ENCODE results near the gene FAM118B.

The FAM118B gene

DNA sequence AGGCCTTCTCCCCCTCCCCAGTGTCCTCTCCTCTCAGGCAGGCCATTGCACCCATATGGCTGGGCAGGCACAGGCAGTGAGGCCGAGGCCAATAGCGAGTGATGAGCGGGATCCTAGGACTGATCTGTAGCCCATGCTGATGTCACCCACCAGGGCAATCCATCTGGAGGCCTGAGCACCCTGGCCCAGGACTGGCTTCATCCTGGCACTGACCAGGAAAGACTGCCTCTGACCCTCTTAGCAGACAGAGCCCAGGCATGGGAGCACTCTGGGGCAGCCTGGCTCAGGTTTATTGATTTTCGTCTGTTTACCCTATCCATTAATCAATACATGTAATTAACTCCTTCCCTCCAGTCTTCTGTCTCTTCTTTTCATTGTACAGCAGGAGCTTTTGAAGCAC lies 66.2 kb downstream of the FAM118B start:
- over 99% methylated on average over 4 of the region's 4 CpGs for WGBS
- Histone ChIP-seq H2BK12ac (ENCODE audit: low read length in 2 of 2) (no peak overlapping the region), H3K4me1 (ENCODE audit: control insufficient read depth, insufficient read depth, low read depth, low read length) (peaks cover 4% of the 10 kb centered on the region), H4K91ac (ENCODE audit: low read length) (no peak overlapping the region), H2BK5ac (ENCODE audit: low read depth, low read length, poor library complexity, severe bottlenecking) (no peak overlapping the region), H2AFZ (ENCODE audit: low read depth, low read length) (no peak overlapping the region), H3K27ac (ENCODE audit: low read length, poor library complexity, severe bottlenecking) (no peak overlapping the region), H3K4ac (ENCODE audit: low read depth in 1 of 2, low read length in 2 of 2) (no peak overlapping the region), H3K4me2 (ENCODE audit: low read length, poor library complexity, severe bottlenecking) (no peak overlapping the region), H2BK120ac (ENCODE audit: low read depth, low read length) (no peak overlapping the region), H3K23ac (ENCODE audit: low read length in 2 of 2) (no peak overlapping the region), H2AK5ac (ENCODE audit: low read length, severe bottlenecking) (no peak overlapping the region), H3K79me1 (replicated peaks; ENCODE audit: low read length, poor library complexity, severe bottlenecking) (peaks cover 9% of the 10 kb centered on the region), H2BK15ac (ENCODE audit: low read depth, poor library complexity, severe bottlenecking) (no peak overlapping the region), H3K14ac (ENCODE audit: low read length in 2 of 2) (no peak overlapping the region), H3K36me3 (ENCODE audit: control insufficient read depth in 1 of 2, insufficient read depth in 2 of 2, low read depth in 1 of 2, low read length in 2 of 2) (peaks cover 42 to 62% of the 10 kb centered on the region in 2 experiments), H3K9ac (ENCODE audit: low read length) (no peak overlapping the region), H3K27me3 (ENCODE audit: control insufficient read depth in 1 of 2, insufficient read depth in 1 of 2, low read length in 2 of 2) (no peaks in the 10 kb centered on the region), H3K18ac (ENCODE audit: low read depth in 1 of 2, low read length in 2 of 2) (no peak overlapping the region), H3K9me3 (ENCODE audit: control insufficient read depth, low read length) (no peaks in the 10 kb centered on the region), H3K4me3 (ENCODE audit: insufficient read depth in 1 of 2, low read depth in 1 of 2, low read length in 2 of 2) (no peak overlapping the region), H4K8ac (ENCODE audit: low read length) (no peak overlapping the region)
- no peak for DNase-seq

GRCh38 chr11:126279191-126279590 lies 67.6 kb downstream of the FAM118B start:
- H3K4me2 ChIP-seq (ENCODE audit: low read length, poor library complexity, severe bottlenecking), result no peak overlapping the region
- no peaks in the 10 kb centered on the region for H3K9me3 ChIP-seq (ENCODE audit: control insufficient read depth, low read length)
- H3K4ac ChIP-seq (ENCODE audit: low read depth in 1 of 2, low read length in 2 of 2), result no peak overlapping the region
- no peak overlapping the region for H3K23ac ChIP-seq (ENCODE audit: low read length in 2 of 2)
- no peak overlapping the region for H4K8ac ChIP-seq (ENCODE audit: low read length)
- H3K27me3 ChIP-seq (ENCODE audit: control insufficient read depth in 1 of 2, insufficient read depth in 1 of 2, low read length in 2 of 2), result no peaks in the 10 kb centered on the region
- no peak overlapping the region for H3K27ac ChIP-seq (ENCODE audit: low read length, poor library complexity, severe bottlenecking)
- H3K14ac ChIP-seq (ENCODE audit: low read length in 2 of 2), result no peak overlapping the region
- H2BK120ac ChIP-seq (ENCODE audit: low read depth, low read length), result no peak overlapping the region
- H2AFZ ChIP-seq (ENCODE audit: low read depth, low read length), result no peak overlapping the region
- no peak overlapping the region for H2BK15ac ChIP-seq (ENCODE audit: low read depth, poor library complexity, severe bottlenecking)
- no peak overlapping the region for H2BK5ac ChIP-seq (ENCODE audit: low read depth, low read length, poor library complexity, severe bottlenecking)
- no peak overlapping the region for H3K4me3 ChIP-seq (ENCODE audit: insufficient read depth in 1 of 2, low read depth in 1 of 2, low read length in 2 of 2)
- H3K4me1 ChIP-seq (ENCODE audit: control insufficient read depth, insufficient read depth, low read depth, low read length), result peaks cover 10% of the 10 kb centered on the region
- no peak for DNase-seq
- no peak overlapping the region for H4K91ac ChIP-seq (ENCODE audit: low read length)
- no peak overlapping the region for H2AK5ac ChIP-seq (ENCODE audit: low read length, severe bottlenecking)
- no peak overlapping the region for H3K9ac ChIP-seq (ENCODE audit: low read length)
- H3K36me3 ChIP-seq (ENCODE audit: control insufficient read depth in 1 of 2, insufficient read depth in 2 of 2, low read depth in 1 of 2, low read length in 2 of 2), result peaks cover 32 to 48% of the 10 kb centered on the region in 2 experiments
- WGBS, result 92% methylated on average over 8 of the region's 8 CpGs
- peaks cover 4% of the 10 kb centered on the region for H3K79me1 ChIP-seq (replicated peaks; ENCODE audit: low read length, poor library complexity, severe bottlenecking)
- no peak overlapping the region for H2BK12ac ChIP-seq (ENCODE audit: low read length in 2 of 2)
- H3K18ac ChIP-seq (ENCODE audit: low read depth in 1 of 2, low read length in 2 of 2), result no peak overlapping the region

GRCh38 chr11:126280595-126280994 lies 69.0 kb downstream of the FAM118B start:
- Histone ChIP-seq H3K9me3 (ENCODE audit: control insufficient read depth, low read length) (no peaks in the 10 kb centered on the region), H3K23ac (ENCODE audit: low read length in 2 of 2) (no peak overlapping the region), H3K9ac (ENCODE audit: low read length) (no peak overlapping the region), H3K4ac (ENCODE audit: low read depth in 1 of 2, low read length in 2 of 2) (no peak overlapping the region), H3K4me1 (ENCODE audit: control insufficient read depth, insufficient read depth, low read depth, low read length) (peaks cover 14% of the 10 kb centered on the region), H3K18ac (ENCODE audit: low read depth in 1 of 2, low read length in 2 of 2) (no peak overlapping the region), H4K91ac (ENCODE audit: low read length) (no peak overlapping the region), H3K36me3 (ENCODE audit: control insufficient read depth in 1 of 2, insufficient read depth in 2 of 2, low read depth in 1 of 2, low read length in 2 of 2) (peaks cover 20 to 35% of the 10 kb centered on the region in 2 experiments), H2BK5ac (ENCODE audit: low read depth, low read length, poor library complexity, severe bottlenecking) (no peak overlapping the region), H3K27ac (ENCODE audit: low read length, poor library complexity, severe bottlenecking) (no peak overlapping the region), H3K27me3 (ENCODE audit: control insufficient read depth in 1 of 2, insufficient read depth in 1 of 2, low read length in 2 of 2) (no peaks in the 10 kb centered on the region), H2BK120ac (ENCODE audit: low read depth, low read length) (no peak overlapping the region), H3K4me3 (ENCODE audit: insufficient read depth in 1 of 2, low read depth in 1 of 2, low read length in 2 of 2) (no peak overlapping the region), H2BK15ac (ENCODE audit: low read depth, poor library complexity, severe bottlenecking) (no peak overlapping the region), H2AFZ (ENCODE audit: low read depth, low read length) (no peak overlapping the region), H3K4me2 (ENCODE audit: low read length, poor library complexity, severe bottlenecking) (no peak overlapping the region), H2AK5ac (ENCODE audit: low read length, severe bottlenecking) (no peak overlapping the region), H2BK12ac (ENCODE audit: low read length in 2 of 2) (no peak overlapping the region), H3K14ac (ENCODE audit: low read length in 2 of 2) (no peak overlapping the region), H4K8ac (ENCODE audit: low read length) (no peak overlapping the region), H3K79me1 (replicated peaks; ENCODE audit: low read length, poor library complexity, severe bottlenecking) (peaks cover 4% of the 10 kb centered on the region)
- DNase-seq, result no peak
- WGBS, result 92% methylated on average over 5 of the region's 5 CpGs

GRCh38 chr11:126281245-126281644 lies 69.7 kb downstream of the FAM118B start:
- H3K18ac ChIP-seq (ENCODE audit: low read depth in 1 of 2, low read length in 2 of 2), result no peak overlapping the region
- no peak overlapping the region for H3K14ac ChIP-seq (ENCODE audit: low read length in 2 of 2)
- H2BK120ac ChIP-seq (ENCODE audit: low read depth, low read length), result no peak overlapping the region

More at GRCh38 chr11:126281245-126281644, 69.7 kb downstream of the FAM118B start:
- Histone ChIP-seq H3K27ac (ENCODE audit: low read length, poor library complexity, severe bottlenecking) (no peak overlapping the region), H2BK12ac (ENCODE audit: low read length in 2 of 2) (no peak overlapping the region), H3K4me1 (ENCODE audit: control insufficient read depth, insufficient read depth, low read depth, low read length) (peaks cover 14% of the 10 kb centered on the region), H3K4me3 (ENCODE audit: insufficient read depth in 1 of 2, low read depth in 1 of 2, low read length in 2 of 2) (no peak overlapping the region), H3K36me3 (ENCODE audit: control insufficient read depth in 1 of 2, insufficient read depth in 2 of 2, low read depth in 1 of 2, low read length in 2 of 2) (peaks cover 14 to 29% of the 10 kb centered on the region in 2 experiments), H4K8ac (ENCODE audit: low read length) (no peak overlapping the region), H2BK15ac (ENCODE audit: low read depth, poor library complexity, severe bottlenecking) (no peak overlapping the region), H3K4ac (ENCODE audit: low read depth in 1 of 2, low read length in 2 of 2) (no peak overlapping the region), H3K79me1 (replicated peaks; ENCODE audit: low read length, poor library complexity, severe bottlenecking) (peaks cover 1% of the 10 kb centered on the region), H3K9ac (ENCODE audit: low read length) (no peak overlapping the region), H4K91ac (ENCODE audit: low read length) (no peak overlapping the region), H3K27me3 (ENCODE audit: control insufficient read depth in 1 of 2, insufficient read depth in 1 of 2, low read length in 2 of 2) (no peaks in the 10 kb centered on the region), H3K4me2 (ENCODE audit: low read length, poor library complexity, severe bottlenecking) (no peak overlapping the region), H2AFZ (ENCODE audit: low read depth, low read length) (no peak overlapping the region), H3K9me3 (ENCODE audit: control insufficient read depth, low read length) (no peaks in the 10 kb centered on the region), H2AK5ac (ENCODE audit: low read length, severe bottlenecking) (no peak overlapping the region), H2BK5ac (ENCODE audit: low read depth, low read length, poor library complexity, severe bottlenecking) (no peak overlapping the region), H3K23ac (ENCODE audit: low read length in 2 of 2) (no peak overlapping the region)
- DNase-seq, result no peak
- WGBS, result 90% methylated on average over 6 of the region's 6 CpGs
